OCI-LY1 (cell line): ENCODE measurements around the gene ROR1.

Experiments used
- EZH2 ChIP-seq: fragments of 200-600 bp; sonication (generic), shearing (Covaris generic); IDR thresholded peaks from 2 replicates; pipeline ENCODE4 v1.8.0; 2017; ENCODE audit warnings: borderline replicate concordance, mixed run types, mild to moderate bottlenecking, antibody characterized with exemption, low read length, moderate library complexity, mixed read lengths
- TF ChIP-seq, protein P1 (sequence below): fragments of 200-600 bp; sonication (generic), shearing (Covaris generic); IDR thresholded peaks from 2 replicates; pipeline ENCODE4 v1.5.1; 2017; ENCODE audit warnings: mild to moderate bottlenecking, antibody characterized with exemption, low read length, moderate library complexity, mixed read lengths

DNA sequence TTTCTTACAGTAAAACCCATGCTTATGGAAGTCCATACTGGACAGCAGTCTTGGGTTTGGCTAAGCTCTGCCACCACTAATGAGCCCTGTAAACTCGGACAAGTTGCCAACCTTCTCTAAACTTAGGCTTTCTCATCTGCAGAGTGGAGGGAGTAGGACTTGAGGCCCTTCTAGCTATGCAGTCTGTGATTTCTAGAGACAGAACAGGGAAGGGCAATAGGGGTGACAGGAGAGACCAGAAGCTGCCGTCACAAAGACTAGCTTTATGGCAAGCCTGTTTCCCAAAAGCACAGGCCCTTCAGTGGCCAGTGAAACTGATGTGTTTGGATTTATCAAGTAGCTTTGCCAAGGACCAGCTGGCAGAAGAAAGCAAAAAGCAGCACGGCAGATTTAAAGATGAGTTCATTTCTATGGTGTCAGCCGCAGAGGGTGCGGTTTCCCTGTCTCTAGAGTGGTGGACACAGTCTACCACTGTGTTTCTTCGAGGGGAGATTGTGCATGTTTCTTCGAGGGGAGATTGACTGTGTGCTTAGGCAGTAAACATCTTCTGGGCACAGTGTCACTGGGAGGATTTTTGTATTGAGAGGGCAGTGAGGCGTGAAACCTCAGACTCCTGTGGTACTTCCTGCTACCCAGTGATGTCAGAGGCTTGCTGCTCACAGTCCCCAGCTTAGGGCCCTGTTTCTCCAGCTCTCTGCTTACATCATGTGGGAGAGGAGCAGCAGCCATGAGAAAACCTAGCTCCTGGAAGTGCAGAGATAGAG is 119.0 kb downstream of the ROR1 start:
- TF ChIP-seq, protein P1, sequence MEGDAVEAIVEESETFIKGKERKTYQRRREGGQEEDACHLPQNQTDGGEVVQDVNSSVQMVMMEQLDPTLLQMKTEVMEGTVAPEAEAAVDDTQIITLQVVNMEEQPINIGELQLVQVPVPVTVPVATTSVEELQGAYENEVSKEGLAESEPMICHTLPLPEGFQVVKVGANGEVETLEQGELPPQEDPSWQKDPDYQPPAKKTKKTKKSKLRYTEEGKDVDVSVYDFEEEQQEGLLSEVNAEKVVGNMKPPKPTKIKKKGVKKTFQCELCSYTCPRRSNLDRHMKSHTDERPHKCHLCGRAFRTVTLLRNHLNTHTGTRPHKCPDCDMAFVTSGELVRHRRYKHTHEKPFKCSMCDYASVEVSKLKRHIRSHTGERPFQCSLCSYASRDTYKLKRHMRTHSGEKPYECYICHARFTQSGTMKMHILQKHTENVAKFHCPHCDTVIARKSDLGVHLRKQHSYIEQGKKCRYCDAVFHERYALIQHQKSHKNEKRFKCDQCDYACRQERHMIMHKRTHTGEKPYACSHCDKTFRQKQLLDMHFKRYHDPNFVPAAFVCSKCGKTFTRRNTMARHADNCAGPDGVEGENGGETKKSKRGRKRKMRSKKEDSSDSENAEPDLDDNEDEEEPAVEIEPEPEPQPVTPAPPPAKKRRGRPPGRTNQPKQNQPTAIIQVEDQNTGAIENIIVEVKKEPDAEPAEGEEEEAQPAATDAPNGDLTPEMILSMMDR, result no peak
- TF ChIP-seq EZH2, result no peak
